Measurements from ENCODE around the gene RGS19.

RGS19 gene

GRCh38 chr20:64032706-64033624 lies 46.4 kb downstream of the RGS19 start:
- no peak for DNase-seq

DNA sequence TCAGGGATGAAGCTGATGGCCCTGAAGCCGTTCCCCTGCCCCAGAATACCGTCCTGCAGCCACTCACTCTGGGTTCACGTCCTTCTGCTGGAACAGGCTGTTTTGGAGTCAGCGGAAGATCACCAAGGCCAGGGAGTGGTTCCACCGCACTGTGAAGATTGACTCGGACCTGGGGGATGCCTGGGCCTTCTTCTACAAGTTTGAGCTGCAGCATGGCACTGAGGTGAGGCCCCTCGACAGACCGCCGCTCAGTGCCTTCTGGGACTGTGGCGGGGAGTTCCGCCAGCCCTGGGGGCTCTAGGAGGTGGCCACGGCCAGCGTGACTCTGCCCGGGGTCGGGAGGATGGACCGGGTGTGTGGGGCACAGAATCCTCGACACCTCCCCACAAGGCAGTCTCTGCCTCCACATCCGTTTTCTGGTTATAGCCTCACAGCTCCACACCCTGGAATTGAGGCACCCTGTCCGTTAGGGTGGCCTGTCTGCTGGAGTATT lies 47.5 kb downstream of the RGS19 start:
- no peak for DNase-seq

GRCh38 chr20:64030371-64031134 lies 48.8 kb downstream of the RGS19 start:
- no peak for DNase-seq

DNA sequence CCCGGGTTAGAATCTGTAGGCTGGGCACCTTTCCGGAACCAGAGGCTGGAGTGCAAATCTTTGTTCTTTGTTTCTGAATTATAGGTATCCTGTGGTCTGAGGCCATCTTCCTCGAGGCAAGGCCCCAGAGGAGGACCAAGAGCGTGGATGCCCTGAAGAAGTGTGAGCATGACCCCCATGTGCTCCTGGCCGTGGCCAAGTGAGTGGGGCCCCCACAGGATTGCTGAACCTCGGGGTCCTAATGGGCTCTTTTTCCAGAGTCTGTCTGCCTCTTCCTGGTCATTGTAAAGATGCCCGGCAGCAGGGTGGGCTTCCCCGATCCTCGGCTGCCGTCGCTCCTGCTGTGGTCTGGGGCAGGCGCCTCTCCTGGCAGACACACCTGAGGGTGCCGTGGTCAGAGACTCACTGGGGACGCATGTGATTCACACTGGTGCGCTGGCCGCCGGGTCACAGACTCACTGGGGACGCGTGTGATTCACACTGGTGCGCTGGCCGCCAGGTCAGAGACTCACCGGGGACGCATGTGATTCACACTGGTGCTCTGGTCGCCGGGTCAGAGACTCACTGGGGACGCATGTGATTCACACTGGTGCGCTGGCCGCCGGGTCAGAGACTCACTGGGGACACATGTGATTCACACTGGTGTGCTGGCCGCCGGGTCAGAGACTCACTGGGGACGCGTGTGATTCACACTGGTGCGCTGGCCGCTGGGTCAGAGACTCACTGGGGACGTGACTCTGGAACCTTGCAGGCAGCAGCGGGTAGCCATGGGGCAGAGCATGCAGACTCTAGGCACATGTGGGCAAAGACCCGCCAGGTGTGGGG lies 49.8 kb downstream of the RGS19 start:
- DNase-seq, result no peak

DNA sequence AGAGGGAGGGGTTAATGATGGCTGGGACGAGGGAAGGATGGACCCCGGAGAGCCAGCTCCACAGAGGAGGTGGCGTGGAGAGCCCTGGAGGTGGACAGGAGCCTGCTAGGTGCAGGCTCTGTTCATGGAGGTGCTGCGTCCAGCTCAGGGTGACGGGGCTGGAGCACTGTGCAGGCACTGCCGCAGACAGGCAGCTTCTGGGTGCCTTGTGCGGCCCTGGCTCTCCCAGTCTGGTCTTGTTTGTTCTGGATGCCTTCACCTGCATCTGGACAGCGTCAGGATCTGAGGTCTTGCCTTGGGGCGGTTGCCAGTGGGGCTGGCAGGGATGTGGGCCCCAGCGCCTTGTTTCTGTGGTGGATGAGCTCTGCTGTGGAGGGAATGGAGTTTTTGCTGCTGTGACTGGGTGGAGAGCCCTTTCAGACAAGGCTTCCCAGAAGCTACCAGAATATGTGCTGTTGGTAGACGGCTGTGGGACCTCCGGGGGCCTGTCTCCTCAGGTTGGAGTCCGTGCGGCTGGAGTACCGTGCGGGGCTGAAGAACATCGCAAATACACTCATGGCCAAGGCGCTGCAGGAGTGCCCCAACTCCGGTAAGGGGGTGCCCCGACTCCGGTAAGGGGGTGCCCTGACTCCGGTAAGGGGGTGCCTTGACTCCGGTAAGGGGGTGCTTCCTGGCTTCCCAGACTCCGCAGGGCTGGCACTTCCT lies 51.2 kb downstream of the RGS19 start:
- DNase-seq, result no peak

DNA sequence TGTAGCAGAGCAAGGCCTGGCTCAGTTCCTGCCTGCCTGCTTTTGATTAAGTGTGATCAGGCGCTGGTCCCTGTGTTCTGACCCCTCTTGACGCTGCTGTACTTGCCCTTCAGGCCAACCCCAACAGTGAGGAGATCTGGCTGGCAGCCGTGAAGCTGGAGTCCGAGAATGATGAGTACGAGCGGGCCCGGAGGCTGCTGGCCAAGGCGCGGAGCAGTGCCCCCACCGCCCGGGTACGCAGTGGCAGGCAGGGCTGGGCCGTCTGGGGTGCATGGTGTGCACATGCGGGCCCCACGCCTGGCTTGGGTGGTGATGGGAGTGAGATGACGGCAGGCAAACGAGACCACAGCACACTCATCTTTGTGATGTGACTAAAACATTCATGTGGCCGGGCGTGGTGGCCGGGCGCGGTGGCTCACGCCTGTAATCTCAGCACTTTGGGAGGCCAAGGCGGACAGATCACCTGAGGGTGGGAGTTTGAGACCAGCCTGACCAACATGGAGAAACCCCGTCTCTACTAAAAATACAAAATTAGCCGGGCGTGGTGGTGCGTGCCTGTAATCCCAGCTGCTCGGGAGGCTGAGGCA lies 53.4 kb downstream of the RGS19 start:
- DNase-seq, result no peak

DNA sequence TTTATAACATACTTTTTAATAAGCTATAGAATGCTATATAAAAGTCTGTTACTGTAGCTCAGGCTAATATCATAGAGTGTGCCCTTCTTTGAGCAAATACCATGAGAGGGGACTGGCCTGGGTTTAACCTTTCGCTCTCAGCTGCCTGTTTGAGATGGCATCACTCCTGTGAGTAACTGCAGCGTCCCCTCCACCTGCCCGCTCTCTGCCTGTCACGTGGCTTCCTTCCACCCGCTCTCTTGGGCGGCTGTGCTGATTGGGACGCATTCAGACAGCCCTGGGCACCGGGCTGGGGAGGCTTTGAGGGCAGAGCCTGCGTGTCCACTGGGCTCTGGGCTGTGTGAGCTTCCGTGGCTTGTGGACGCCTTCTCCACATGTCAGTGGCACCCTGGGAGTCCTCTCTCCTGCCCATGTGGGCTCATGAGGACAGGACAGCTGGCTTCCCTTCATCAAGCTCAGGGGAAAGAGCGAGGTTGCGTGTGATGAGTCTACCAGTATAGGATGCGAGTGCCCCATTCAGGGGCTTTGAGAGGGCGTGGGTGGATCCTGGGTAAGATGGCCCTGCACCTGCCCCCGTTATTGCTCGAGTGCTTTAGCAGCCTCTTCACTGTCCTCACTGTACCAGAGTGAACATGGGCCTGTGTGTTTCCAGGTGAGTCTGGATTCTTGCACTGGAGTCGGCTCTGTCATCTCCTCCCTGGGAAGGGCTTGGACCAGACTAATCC lies 54.1 kb downstream of the RGS19 start:
- no peak for DNase-seq

DNA sequence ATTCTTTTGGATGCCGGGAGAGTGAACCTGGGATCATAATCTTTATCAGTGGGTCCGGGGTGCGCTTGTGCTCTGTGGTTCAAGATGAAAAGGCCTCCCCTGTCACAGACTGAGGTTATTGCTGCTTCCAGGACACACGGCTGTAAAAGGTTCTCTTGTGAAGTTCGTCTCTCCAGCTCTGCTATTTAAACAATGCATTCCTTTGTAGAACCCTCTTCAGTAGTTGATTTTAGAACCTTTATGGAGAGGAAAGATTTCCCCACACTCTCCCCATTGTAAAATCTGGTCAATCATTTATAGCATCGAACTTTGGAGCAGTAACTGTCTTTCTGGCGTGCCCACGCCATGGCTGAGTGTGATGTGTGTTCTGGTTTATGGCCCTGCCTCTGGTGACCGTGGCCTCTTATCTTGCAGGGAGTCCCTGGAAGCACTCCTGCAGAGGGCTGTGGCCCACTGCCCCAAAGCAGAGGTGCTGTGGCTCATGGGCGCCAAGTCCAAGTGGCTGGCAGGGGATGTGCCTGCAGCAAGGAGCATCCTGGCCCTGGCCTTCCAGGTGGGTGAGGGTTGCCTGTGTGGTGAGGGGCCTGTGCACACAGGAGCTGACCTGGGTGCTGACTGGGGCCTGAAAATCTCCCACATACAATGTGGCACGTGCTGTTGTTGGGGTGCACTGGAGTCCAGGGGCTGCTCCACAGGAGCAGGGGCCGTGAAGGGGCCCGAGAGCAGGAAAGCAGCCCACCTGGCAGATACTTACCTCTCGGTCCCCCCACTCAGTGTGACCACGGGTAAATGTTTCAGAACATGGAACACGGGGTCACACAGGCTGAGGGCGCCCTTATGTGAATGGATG lies 55.0 kb downstream of the RGS19 start:
- no peak for DNase-seq

DNA sequence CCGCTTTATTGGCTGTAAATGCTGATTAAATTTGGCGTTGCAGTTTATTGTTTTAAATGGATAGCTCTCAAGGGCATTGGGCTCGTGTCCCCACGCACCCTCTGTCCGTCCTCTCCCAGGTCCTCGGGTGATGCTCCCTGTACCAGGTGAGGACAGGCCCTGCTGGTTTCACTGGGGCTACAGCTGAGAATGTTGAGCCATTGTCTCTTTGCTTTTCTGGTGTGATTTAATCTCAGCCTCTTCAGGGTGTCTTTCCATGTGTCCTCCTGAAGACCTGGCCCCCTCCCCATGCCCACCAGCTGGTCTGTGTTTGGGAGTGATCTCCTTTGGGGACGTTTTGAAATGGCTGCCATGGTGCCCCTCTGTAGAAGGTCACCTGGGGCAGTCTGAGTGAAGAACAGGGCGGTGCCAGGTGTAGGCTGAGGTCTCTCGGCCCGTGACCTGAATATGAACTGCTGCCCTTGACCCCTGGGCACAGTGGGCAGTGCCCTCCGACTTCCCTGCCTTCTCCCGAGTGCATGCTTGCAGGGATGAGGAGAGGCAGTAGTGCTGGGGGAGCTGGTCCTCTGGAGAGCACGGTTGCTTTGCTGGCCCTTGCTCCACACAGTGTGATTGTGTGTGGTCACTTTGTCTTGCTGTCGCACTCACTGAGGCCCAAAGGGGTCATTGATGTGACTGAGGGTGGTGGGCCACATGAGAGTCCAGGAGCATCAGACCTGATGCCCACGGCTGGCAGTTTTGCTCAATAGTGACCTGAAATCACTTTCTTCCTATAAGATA lies 55.8 kb downstream of the RGS19 start:
- DNase-seq, result no peak
